HepG2 (cell line): ENCODE data around the gene EMP2.

Experiments
- HDAC6 ChIP-seq: fragments of 200-600 bp; sonication (generic); IDR thresholded peaks from 2 replicates; pipeline ENCODE4 v1.7.0; 2017; ENCODE audit warnings: mild to moderate bottlenecking, antibody characterized with exemption, low read length, low read depth
- MAX ChIP-seq: IDR thresholded peaks from 2 replicates; pipeline ENCODE4 v1.6.1; 2012; ENCODE audit warnings: inconsistent platforms
- PAX8 ChIP-seq: sonication (generic); formaldehyde crosslinking; IDR thresholded peaks from 2 replicates; pipeline ENCODE4 v1.8.0; 2022; ENCODE audit warnings: mild to moderate bottlenecking, missing genetic modification reagents, borderline replicate concordance
- POLR2AphosphoS5 ChIP-seq: IDR thresholded peaks from 2 replicates; pipeline ENCODE4 v1.6.1; 2012; ENCODE audit warnings: low read depth, low read length
- TGIF2 ChIP-seq: IDR thresholded peaks from 2 replicates; pipeline ENCODE4 v1.6.1; 2016; ENCODE audit warnings: control low read depth, missing compliant biosample characterization

GRCh38 chr16:10493276-10493675, 87.1 kb downstream of the EMP2 start:
- no peak for TF ChIP-seq TGIF2 (CRISPR knock-in tag)
- TF ChIP-seq POLR2AphosphoS5 = no peak
- no peak for TF ChIP-seq PAX8
- TF ChIP-seq HDAC6 = no peak
- TF ChIP-seq MAX = no peak
